ENCODE measurements around the gene PSD2. TPM values are rescaled to one million over a fixed set of nuclear protein-coding genes. Genes with fewer than 3 reads are reported as not detected.

PSD2 gene
- total RNA-seq, 1 experiment from 2014 or later: 0.05 TPM

GRCh38 chr5:139751236-139751635, 44.4 kb upstream of the PSD2 start:
- ChIA-PET POLR2A (no interaction called here), CTCF (no interaction called here)
- no peak for DNase-seq (ENCODE audit: low read depth, low spot score)
- 0 out of 2 replicates have a peak, but pooled peaks cover 2% of the 10 kb centered on the region for H3K27me3 ChIP-seq (ENCODE audit: control insufficient read depth, insufficient read depth, low read length)
- no peaks in the 10 kb centered on the region for H3K9me3 ChIP-seq (ENCODE audit: control insufficient read depth, insufficient read depth, low read depth, low read length)
- no peak overlapping the region for H3K4me3 ChIP-seq (ENCODE audit: low read depth in 2 of 2, low read length in 2 of 2)
- no TSS peak for BruUV-seq (replicated peaks)
- TF ChIP-seq, protein P1, sequence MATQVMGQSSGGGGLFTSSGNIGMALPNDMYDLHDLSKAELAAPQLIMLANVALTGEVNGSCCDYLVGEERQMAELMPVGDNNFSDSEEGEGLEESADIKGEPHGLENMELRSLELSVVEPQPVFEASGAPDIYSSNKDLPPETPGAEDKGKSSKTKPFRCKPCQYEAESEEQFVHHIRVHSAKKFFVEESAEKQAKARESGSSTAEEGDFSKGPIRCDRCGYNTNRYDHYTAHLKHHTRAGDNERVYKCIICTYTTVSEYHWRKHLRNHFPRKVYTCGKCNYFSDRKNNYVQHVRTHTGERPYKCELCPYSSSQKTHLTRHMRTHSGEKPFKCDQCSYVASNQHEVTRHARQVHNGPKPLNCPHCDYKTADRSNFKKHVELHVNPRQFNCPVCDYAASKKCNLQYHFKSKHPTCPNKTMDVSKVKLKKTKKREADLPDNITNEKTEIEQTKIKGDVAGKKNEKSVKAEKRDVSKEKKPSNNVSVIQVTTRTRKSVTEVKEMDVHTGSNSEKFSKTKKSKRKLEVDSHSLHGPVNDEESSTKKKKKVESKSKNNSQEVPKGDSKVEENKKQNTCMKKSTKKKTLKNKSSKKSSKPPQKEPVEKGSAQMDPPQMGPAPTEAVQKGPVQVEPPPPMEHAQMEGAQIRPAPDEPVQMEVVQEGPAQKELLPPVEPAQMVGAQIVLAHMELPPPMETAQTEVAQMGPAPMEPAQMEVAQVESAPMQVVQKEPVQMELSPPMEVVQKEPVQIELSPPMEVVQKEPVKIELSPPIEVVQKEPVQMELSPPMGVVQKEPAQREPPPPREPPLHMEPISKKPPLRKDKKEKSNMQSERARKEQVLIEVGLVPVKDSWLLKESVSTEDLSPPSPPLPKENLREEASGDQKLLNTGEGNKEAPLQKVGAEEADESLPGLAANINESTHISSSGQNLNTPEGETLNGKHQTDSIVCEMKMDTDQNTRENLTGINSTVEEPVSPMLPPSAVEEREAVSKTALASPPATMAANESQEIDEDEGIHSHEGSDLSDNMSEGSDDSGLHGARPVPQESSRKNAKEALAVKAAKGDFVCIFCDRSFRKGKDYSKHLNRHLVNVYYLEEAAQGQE (IDR thresholded peaks at IDR 0.05; ENCODE audit: insufficient read depth in 1 of 2, low read depth in 2 of 2, low read length in 1 of 2): no peak
- TF ChIP-seq CTCF (IDR thresholded peaks at IDR 0.05): no peak
- no peak for TF ChIP-seq TCF7L2 (IDR thresholded peaks at IDR 0.05; ENCODE audit: low read depth, low read length)
- no peak for TF ChIP-seq SIN3A (IDR thresholded peaks at IDR 0.05; ENCODE audit: borderline replicate concordance, insufficient read depth, low read depth, low read length)
- no peak for TF ChIP-seq POLR2AphosphoS5 (IDR thresholded peaks at IDR 0.05; ENCODE audit: low read depth, low read length)
- no peaks in the 10 kb centered on the region for H3K36me3 ChIP-seq (ENCODE audit: control insufficient read depth, insufficient read depth, low read length)
- in situ Hi-C loops (cut with HindIII; ENCODE audit: low pct_unique_long_range_greater_than_20kb, low sequenced_read_pairs) (no loop called here), intact Hi-C loops (cut with micrococcal nuclease; ENCODE audit: unreplicated experiment) (no loop called here)
- no peak overlapping the region for H3K27ac ChIP-seq (ENCODE audit: low read length)
- no peak for ATAC-seq
- peaks cover 11% of the 10 kb centered on the region for H3K4me1 ChIP-seq (ENCODE audit: control insufficient read depth, insufficient read depth, low read length)

DNA sequence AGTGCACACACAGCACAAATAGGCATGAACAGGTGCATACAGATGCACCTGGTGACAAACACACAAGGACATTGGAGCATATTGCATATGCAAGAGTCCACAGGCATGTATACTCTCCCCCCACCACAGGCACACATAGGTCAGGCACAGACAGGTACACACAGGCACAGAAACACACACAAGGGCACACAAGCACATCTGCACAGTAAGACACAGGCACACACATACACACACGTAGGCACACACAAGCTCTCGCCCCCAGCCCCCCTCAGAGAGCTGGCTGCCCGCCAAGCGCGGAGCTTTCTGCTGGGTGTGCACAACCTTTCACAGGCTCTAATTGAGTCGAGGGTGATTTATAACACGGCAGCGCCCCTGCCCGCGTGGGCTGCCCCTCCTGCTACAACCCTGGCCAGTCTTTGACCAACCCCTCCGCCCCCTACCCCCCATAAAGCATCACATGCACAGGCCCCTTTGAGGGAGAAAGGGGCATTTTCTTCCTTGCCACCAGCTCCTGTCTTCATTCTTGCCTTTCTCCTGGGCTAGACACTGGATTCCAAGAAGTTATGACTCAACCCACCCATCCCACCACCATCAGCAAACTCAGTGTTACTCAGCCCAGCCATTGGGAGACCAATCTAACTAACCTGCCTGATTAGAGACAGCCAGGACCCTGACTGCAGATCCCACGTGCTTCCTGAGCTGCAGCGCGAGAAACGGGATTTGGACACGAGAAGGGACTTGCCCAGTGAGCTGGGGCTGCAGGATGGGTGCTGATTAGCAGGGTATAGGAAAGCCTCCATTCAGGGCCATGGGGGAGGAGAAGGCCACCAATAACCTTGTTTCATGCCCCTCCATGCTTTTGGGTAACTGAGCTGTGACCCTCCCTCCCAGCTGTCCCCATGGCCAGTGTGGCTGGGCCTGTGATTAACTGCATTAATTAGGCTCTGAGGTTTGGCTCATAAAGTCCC, 42.8 kb upstream of the PSD2 start:
- ATAC-seq (no peak), DNase-seq (ENCODE audit: low read depth, low spot score) (no peak)
- CTCF ChIA-PET: interaction anchor here (0.6 to 1.8 kb wide), 4 partner anchors 11 to 742 kb away, joined by 4 to 5 read pairs (median 5); no protein-coding TSS in a partner anchor
- H3K27me3 ChIP-seq (ENCODE audit: control insufficient read depth, insufficient read depth, low read length): 0 out of 2 replicates have a peak, but pooled peaks cover 7% of the 10 kb centered on the region
- no peaks in the 10 kb centered on the region for H3K9me3 ChIP-seq (ENCODE audit: control insufficient read depth, insufficient read depth, low read depth, low read length)
- in situ Hi-C loops (cut with HindIII; ENCODE audit: low pct_unique_long_range_greater_than_20kb, low sequenced_read_pairs): no loop called here
- TF ChIP-seq SIN3A (IDR thresholded peaks at IDR 0.05; ENCODE audit: borderline replicate concordance, insufficient read depth, low read depth, low read length) (no peak), CTCF (IDR thresholded peaks at IDR 0.05) (no peak), TCF7L2 (IDR thresholded peaks at IDR 0.05; ENCODE audit: low read depth, low read length) (no peak), POLR2AphosphoS5 (IDR thresholded peaks at IDR 0.05; ENCODE audit: low read depth, low read length) (no peak)
- TF ChIP-seq, protein P1 (IDR thresholded peaks at IDR 0.05; ENCODE audit: insufficient read depth in 1 of 2, low read depth in 2 of 2, low read length in 1 of 2): no peak
- H3K4me3 ChIP-seq (ENCODE audit: low read depth in 2 of 2, low read length in 2 of 2): no peak overlapping the region
- no TSS peak for BruUV-seq (replicated peaks)
- intact Hi-C loops (cut with micrococcal nuclease; ENCODE audit: unreplicated experiment): no loop called here
- H3K4me1 ChIP-seq (ENCODE audit: control insufficient read depth, insufficient read depth, low read length): peaks cover 6% of the 10 kb centered on the region; the same call in 1 of the 2 replicates
- no peaks in the 10 kb centered on the region for H3K36me3 ChIP-seq (ENCODE audit: control insufficient read depth, insufficient read depth, low read length)
- POLR2A ChIA-PET: no interaction called here
- no peak overlapping the region for H3K27ac ChIP-seq (ENCODE audit: low read length)
